Endothelial cell of umbilical vein (primary cell): ENCODE measurements around the gene PPP1CA. TPM values are rescaled to one million over a fixed set of nuclear protein-coding genes. Genes with fewer than 3 reads are reported as not detected.

Source experiments
- BruUV-seq: library from RNA; stranded (reverse); fragments of 400-500 nt; replicated peaks from 2 replicates; lab custom pipeline; 2021; lab: Mats Ljungman, UMichigan
- CTCF ChIA-PET: fragments of 300-600, 350-600 bp; sonication (Branson Sonifier 250); formaldehyde crosslinking; loops from one replicate; lab custom pipeline; 2021; ENCODE audit warnings: antibody characterized with exemption, inconsistent platforms; lab: Charles Lee
- POLR2A ChIA-PET: fragments of 300-600, 350-600 bp; sonication (Branson Sonifier 250); formaldehyde crosslinking; loops from one replicate; lab custom pipeline; 2021; ENCODE audit warnings: antibody characterized with exemption, inconsistent platforms; lab: Charles Lee
- DNase-seq: peaks from one replicate; pipeline ENCODE4 v3.0.0-alpha.2; 2011; ENCODE audit warnings: low read depth, low spot score
- FAIRE-seq: peaks from 2 replicates; lab custom pipeline; 2011; peaks lifted over from hg19 to GRCh38; lab: Jason Lieb, UNC
- H2AFZ ChIP-seq: 2 replicates; pipeline ENCODE4 v1.6.0; 2012; ENCODE audit warnings: low read depth, low read length, control low read depth, inconsistent platforms
- H3K27ac ChIP-seq: 2 replicates; pipeline ENCODE4 v1.5.1; 2011; ENCODE audit warnings: low read depth, mild to moderate bottlenecking, control low read depth, low read length, moderate library complexity; ENCODE audit not compliant: insufficient read depth
- H3K27me3 ChIP-seq, 2 experiments: 2 replicates each; pipeline versions ENCODE4 v1.6.0 to v1.6.1; 2011; ENCODE audit warnings: low read length in 2 of 2, mixed read lengths in 1 of 2; ENCODE audit not compliant: control insufficient read depth in 2 of 2, insufficient read depth in 2 of 2
- H3K36me3 ChIP-seq, 2 experiments: 2 replicates in 1 of 2; 3 replicates in 1 of 2; pipeline ENCODE4 v1.5.1; 2011; ENCODE audit warnings: low read length in 2 of 2, mild to moderate bottlenecking in 1 of 2, moderate library complexity in 1 of 2; ENCODE audit not compliant: control insufficient read depth in 2 of 2, insufficient read depth in 2 of 2; ENCODE audit errors: extremely low read depth in 1 of 2
- H3K4me1 ChIP-seq: 3 replicates; pipeline ENCODE4 v1.5.1; 2011; ENCODE audit warnings: mild to moderate bottlenecking, low read length; ENCODE audit not compliant: control insufficient read depth, insufficient read depth; ENCODE audit errors: extremely low read depth
- H3K4me2 ChIP-seq: 2 replicates; pipeline ENCODE4 v1.6.1; 2011; ENCODE audit warnings: low read length, control low read depth, mixed read lengths; ENCODE audit not compliant: insufficient read depth
- H3K4me3 ChIP-seq, 3 experiments: fragments of 200-600 bp in 1 of 3; sonication (generic), shearing (Covaris generic) in 1 of 3; replicated peaks in 1 of 3; 2 replicates each; pipeline ENCODE4 v1.5.1; 2011 to 2016; ENCODE audit warnings: control low read depth in 3 of 3, low read length in 3 of 3, mild to moderate bottlenecking in 2 of 3, inconsistent platforms in 1 of 3, low read depth in 1 of 3, moderate library complexity in 1 of 3; ENCODE audit not compliant: insufficient read depth in 1 of 3
- H3K79me2 ChIP-seq: 2 replicates; pipeline ENCODE4 v1.6.0; 2012; ENCODE audit warnings: low read length, inconsistent platforms; ENCODE audit not compliant: control insufficient read depth, insufficient read depth
- H3K9ac ChIP-seq: replicated peaks from 2 replicates; pipeline ENCODE3; 2011; ENCODE audit warnings: low read length, control low read depth; ENCODE audit not compliant: insufficient read depth; ENCODE audit errors: extremely low read depth
- H3K9me1 ChIP-seq: replicated peaks from 3 replicates; pipeline ENCODE4 v1.6.0; 2011; ENCODE audit warnings: mild to moderate bottlenecking, low read length; ENCODE audit not compliant: control insufficient read depth, insufficient read depth; ENCODE audit errors: extremely low read depth
- H3K9me3 ChIP-seq: replicated peaks from 2 replicates; pipeline ENCODE4 v1.5.1; 2012; ENCODE audit warnings: low read length, inconsistent platforms; ENCODE audit not compliant: control insufficient read depth, insufficient read depth
- H4K20me1 ChIP-seq: replicated peaks from 2 replicates; pipeline ENCODE3; 2011; ENCODE audit warnings: mild to moderate bottlenecking, low read length; ENCODE audit not compliant: control insufficient read depth, insufficient read depth; ENCODE audit errors: extremely low read depth
- EZH2 ChIP-seq: IDR thresholded peaks from 2 replicates; pipeline ENCODE4 v1.6.1; 2012; ENCODE audit warnings: borderline replicate concordance, low read depth, mild to moderate bottlenecking, moderate library complexity, low read length, inconsistent platforms; ENCODE audit not compliant: severe bottlenecking
- FOS ChIP-seq: IDR thresholded peaks from 2 replicates; pipeline ENCODE4 v1.6.1; 2011; ENCODE audit warnings: mild to moderate bottlenecking, low read length, moderate library complexity, borderline replicate concordance; ENCODE audit not compliant: insufficient read depth
- GATA2 ChIP-seq: IDR thresholded peaks from 2 replicates; pipeline ENCODE4 v1.7.0; 2011; ENCODE audit warnings: low read depth, mild to moderate bottlenecking, moderate library complexity, mixed read lengths, low read length; ENCODE audit not compliant: insufficient read length, insufficient read depth
- JUN ChIP-seq: IDR thresholded peaks from 2 replicates; pipeline ENCODE4 v1.6.1; 2011; ENCODE audit warnings: borderline replicate concordance, low read depth; ENCODE audit not compliant: insufficient read length, insufficient read depth
- MYC ChIP-seq: IDR thresholded peaks from one replicate; pipeline ENCODE4 v1.6.1; 2011; ENCODE audit warnings: mild to moderate bottlenecking, low read depth, low read length
- POLR2A ChIP-seq: IDR thresholded peaks from 2 replicates; pipeline ENCODE4 v1.6.1; 2012; ENCODE audit warnings: low read depth, mild to moderate bottlenecking, control low read depth, low read length
- POLR2AphosphoS5 ChIP-seq: IDR thresholded peaks from 2 replicates; pipeline ENCODE4 v1.6.1; 2012; ENCODE audit warnings: low read depth, mild to moderate bottlenecking, control low read depth, low read length, moderate library complexity; ENCODE audit not compliant: insufficient read depth
- dilution Hi-C: fragments of 300-500 bp; cut with MboI; formaldehyde crosslinking; loops from one replicate; pipeline ENCODE4 v1.15.0; 2019; ENCODE audit warnings: low sequenced_read_pairs; ENCODE audit not compliant: extremely low pct_ligation_motif_present
- intact Hi-C: fragments of 100-400 bp; cut with micrococcal nuclease; formaldehyde crosslinking; loops from one replicate; pipeline ENCODE4 v1.10.0; 2022
- polyA plus RNA-seq, 4 experiments: library from polyadenylated mRNA; depleted of rRNA in 3 of 4; stranded (reverse) in 3 of 4; unstranded in 1 of 4; fragments of >200 nt; gene quantifications; 2 replicates each; pipeline versions ENCODE4 v1.2.1 to v1.2.3, GENCODE V29; 2011 to 2012; ENCODE audit warnings: missing spikeins in 1 of 4
- total RNA-seq: library from RNA; stranded (reverse); gene quantifications from 2 replicates; pipeline ENCODE4 v1.2.3, GENCODE V29; 2021
- TF ChIP-seq, protein P1 (sequence below): IDR thresholded peaks from 2 replicates; pipeline ENCODE4 v1.6.1; 2011; ENCODE audit not compliant: insufficient read depth, insufficient read length
- TF ChIP-seq, protein P2 (sequence below), 2 donors: IDR thresholded peaks; 1 replicate in 1 of 2; 2 replicates in 1 of 2; pipeline ENCODE4 v1.5.1; 2011; ENCODE audit warnings: low read length in 2 of 2, mild to moderate bottlenecking in 2 of 2, moderate library complexity in 2 of 2, control low read depth in 1 of 2, inconsistent platforms in 1 of 2, low read depth in 1 of 2; ENCODE audit not compliant: insufficient read depth in 1 of 2; ENCODE audit errors: extremely low read depth in 1 of 2

PPP1CA gene
- total and polyA plus RNA-seq, 2 donors (not counting 3 experiments of a cell fraction or from before 2014, with no cell fraction given): 192 to 419 TPM

DNA sequence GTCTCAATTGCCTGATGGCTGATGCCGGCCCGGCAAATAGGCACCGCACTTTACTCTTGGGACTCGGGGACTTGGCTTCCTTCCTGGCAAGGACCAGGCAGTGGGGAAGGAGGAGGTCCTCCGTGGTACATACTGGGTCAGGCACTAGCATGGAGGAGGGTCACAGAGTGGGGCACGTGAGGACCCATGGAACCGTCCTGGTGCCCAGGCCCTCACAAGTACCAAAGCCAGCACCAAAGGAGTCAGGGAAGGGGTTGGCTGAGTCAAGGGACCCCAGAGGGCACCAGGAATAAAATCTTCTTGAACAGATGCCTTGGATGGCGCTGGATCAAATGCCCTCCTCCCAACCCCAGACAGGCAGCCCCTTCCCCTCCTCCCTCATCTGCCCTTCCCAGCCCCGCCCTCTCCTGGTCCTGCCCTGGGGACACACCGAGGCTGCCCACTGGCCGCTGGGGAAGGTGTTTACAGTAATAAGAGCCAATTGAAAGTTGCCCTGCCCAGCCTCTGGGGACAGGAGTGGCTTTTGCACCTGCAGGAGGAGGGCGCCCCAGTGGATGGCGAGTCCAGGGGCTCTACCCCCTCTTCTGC lies 8.2 kb upstream of the PPP1CA start:
- Histone ChIP-seq H3K27me3 (peaks cover 0 to 6% of the 10 kb centered on the region in 2 experiments), H3K9me3 (no peaks in the 10 kb centered on the region), H3K4me3 (no peak overlapping the region), H4K20me1 (no peaks in the 10 kb centered on the region), H3K4me1 (no peaks in the 10 kb centered on the region), H3K9me1 (no peaks in the 10 kb centered on the region), H3K36me3 (no peaks in the 10 kb centered on the region), H3K27ac (no peak overlapping the region), H3K79me2 (no peaks in the 10 kb centered on the region), H3K9ac (no peak overlapping the region), H3K4me2 (no peak overlapping the region), H2AFZ (no peak overlapping the region)
- DNase-seq: no peak
- no peak for TF ChIP-seq FOS
- TF ChIP-seq JUN: no peak
- no peak for TF ChIP-seq MYC
- TF ChIP-seq EZH2: no peak
- TF ChIP-seq, protein P1, sequence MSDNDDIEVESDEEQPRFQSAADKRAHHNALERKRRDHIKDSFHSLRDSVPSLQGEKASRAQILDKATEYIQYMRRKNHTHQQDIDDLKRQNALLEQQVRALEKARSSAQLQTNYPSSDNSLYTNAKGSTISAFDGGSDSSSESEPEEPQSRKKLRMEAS: no peak
- TF ChIP-seq POLR2A: no peak
- TF ChIP-seq, protein P2, sequence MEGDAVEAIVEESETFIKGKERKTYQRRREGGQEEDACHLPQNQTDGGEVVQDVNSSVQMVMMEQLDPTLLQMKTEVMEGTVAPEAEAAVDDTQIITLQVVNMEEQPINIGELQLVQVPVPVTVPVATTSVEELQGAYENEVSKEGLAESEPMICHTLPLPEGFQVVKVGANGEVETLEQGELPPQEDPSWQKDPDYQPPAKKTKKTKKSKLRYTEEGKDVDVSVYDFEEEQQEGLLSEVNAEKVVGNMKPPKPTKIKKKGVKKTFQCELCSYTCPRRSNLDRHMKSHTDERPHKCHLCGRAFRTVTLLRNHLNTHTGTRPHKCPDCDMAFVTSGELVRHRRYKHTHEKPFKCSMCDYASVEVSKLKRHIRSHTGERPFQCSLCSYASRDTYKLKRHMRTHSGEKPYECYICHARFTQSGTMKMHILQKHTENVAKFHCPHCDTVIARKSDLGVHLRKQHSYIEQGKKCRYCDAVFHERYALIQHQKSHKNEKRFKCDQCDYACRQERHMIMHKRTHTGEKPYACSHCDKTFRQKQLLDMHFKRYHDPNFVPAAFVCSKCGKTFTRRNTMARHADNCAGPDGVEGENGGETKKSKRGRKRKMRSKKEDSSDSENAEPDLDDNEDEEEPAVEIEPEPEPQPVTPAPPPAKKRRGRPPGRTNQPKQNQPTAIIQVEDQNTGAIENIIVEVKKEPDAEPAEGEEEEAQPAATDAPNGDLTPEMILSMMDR (IDR thresholded peaks at IDR 0.05; ENCODE audit: extremely low read depth in 1 of 2, insufficient read depth in 1 of 2, low read depth in 1 of 2, low read length in 2 of 2): no peak
- TF ChIP-seq GATA2: no peak
- TF ChIP-seq POLR2AphosphoS5: no peak
- ChIA-PET CTCF (no interaction called here), POLR2A (no interaction called here)
- no peak for FAIRE-seq
- no TSS peak for BruUV-seq
- intact Hi-C loops (no loop called here), dilution Hi-C loops (no loop called here)
